ENCODE measurements around the gene FTSJ3.
A peak's percentile ranks its signal among the peaks of the same experiment; 100 is the strongest.
"Not testable (repeated sequence)": the region's sequence is repeated elsewhere in the genome, so short reads cannot be mapped to it uniquely, and the experiment has no call there.

The FTSJ3 gene, protein sequence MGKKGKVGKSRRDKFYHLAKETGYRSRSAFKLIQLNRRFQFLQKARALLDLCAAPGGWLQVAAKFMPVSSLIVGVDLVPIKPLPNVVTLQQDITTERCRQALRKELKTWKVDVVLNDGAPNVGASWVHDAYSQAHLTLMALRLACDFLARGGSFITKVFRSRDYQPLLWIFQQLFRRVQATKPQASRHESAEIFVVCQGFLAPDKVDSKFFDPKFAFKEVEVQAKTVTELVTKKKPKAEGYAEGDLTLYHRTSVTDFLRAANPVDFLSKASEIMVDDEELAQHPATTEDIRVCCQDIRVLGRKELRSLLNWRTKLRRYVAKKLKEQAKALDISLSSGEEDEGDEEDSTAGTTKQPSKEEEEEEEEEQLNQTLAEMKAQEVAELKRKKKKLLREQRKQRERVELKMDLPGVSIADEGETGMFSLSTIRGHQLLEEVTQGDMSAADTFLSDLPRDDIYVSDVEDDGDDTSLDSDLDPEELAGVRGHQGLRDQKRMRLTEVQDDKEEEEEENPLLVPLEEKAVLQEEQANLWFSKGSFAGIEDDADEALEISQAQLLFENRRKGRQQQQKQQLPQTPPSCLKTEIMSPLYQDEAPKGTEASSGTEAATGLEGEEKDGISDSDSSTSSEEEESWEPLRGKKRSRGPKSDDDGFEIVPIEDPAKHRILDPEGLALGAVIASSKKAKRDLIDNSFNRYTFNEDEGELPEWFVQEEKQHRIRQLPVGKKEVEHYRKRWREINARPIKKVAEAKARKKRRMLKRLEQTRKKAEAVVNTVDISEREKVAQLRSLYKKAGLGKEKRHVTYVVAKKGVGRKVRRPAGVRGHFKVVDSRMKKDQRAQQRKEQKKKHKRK
- total RNA-seq: 73.0 to 102 reads per million in 2 donors

DNA sequence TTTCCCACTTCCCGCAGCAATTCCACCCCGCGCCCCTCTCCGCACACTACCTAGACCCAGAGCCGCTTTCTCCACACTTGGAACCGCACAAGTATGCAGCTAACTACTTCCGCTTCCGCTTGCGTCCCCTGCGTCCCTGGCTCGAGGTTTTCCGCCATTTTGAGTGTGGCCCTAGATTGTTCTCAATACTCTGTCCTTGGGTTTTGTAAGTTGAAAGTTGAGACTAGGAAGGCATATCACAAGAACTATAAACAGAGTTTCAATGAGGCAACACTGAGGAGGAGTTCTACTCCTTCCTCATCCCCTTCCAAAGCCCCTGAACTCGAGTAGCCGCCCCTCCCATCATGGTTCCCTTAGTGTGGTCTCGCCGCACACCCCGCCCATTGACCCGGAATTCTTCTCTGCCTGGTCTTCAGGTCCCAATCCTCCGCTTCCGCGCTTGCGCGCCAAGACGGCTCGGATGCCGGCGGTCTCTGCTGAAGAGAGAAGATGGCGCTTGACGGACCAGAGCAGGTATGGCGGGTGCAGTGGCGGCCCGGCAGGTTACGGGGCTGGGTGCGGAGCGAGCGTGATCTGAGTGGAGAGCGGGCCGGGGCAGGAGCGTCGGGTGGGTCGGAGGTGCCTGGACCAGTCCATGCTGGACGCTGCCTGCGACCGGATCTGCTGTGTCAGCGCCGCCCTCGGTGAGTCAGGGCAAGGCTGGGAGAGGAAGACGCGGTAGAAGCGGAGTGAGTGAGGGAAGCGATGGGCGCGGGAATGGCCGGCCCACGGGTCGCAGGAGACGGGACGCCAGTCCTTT lies at the start of gene FTSJ3, which contains the start of gene PSMC5:
TSS of gene FTSJ3 (minus strand) at position 662 of the 799 bp plus-strand sequence. CDS start 761 bp downstream, outside the sequence.
TSS of gene PSMC5 (plus strand) at position 430 of the 799 bp plus-strand sequence. CDS start at position 490, 60 bp downstream.
- DNase-seq: peak; percentile 86

DNA sequence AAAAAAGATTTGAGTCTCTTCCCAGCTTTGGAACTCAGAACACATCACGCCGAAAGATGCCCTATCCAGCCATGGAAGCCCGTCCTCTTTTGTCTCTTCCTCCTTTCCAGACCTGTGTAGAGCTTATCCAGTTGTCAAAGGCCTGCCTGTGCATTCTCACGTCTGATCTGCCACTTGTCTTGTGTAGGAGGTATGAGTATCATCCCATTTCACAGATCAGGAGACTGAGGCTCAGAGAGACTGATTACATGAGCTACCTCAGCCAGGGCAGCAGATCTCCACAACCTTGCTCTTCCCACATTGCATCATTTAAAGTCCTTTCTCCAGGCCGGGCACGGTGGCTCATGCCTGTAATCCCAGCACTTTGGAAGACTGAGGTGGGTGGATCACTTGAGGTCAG lies 47.2 kb upstream of the FTSJ3 start:
- not testable (repeated sequence) for DNase-seq

DNA sequence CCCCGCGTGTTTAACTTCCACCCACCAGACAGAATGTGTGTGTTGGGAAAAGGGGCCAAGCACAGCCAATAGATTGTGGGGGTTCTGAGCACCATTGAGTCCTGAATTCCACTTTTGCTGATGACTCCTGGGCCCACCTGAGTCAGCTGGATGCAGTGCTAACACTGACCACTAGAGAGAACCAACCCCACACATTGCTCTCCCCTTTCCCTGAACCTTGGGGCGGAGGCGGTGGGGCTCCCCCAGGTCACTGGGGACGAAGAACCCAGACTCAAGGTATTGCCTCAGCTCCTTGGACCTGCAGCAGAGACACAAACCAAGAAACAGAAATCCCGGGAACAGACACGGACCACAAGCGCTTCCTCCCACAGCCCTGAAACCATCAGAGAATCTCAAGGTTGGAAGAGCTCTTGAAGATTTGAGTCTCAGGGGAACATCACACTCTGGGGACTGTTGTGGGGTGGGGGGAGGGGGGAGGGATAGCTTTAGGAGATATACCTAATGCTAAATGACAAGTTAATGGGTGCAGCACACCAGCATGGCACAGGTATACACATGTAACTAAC lies 46.7 kb upstream of the FTSJ3 start:
- not testable (repeated sequence) for DNase-seq

DNA sequence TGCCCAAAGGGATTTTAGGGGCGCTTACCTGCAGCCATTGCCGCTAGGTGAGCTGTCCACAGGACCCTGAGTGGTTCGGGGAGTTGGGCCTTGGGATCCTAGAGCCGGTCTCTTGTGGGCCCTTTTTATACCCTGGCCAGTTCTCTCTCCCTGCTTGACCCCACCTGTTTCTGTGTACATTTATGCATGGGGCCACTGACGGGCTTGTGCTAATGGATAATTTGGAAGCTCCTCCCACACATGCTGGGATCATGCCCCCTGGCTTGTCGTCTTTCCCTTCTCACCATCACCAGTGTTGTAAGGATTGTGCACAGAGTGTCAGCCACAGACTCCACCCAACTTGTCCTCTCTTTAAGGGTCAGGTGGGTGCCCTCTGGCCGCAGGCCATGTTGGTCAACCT lies 46.1 kb upstream of the FTSJ3 start, which contains the start of gene CSH2:
TSS of gene CSH2 (minus strand) at position 101 of the 400 bp plus-strand sequence. CDS start at position 38, 63 bp downstream.
- DNase-seq: not testable (repeated sequence)

GRCh38 chr17:63871646-63872365 lies 44.3 kb upstream of the FTSJ3 start:
- DNase-seq: not testable (repeated sequence)

DNA sequence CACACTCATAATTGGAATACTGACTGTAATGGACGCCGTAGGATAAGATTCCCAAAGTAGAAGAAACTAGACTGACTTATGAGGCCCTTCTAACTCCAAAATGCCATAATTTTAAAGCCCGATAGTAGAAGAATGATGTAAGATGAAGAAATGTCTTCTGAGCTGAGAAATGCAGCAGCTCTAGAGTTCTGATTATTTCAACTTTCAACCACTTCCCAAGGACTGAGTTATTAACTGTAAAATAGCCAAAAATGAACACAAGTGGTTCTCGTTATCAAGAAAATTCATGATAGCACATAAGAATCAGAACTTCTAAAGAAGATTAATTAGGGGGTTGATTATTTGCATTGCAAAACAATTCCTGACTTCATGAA lies 42.8 kb upstream of the FTSJ3 start:
- DNase-seq: not testable (repeated sequence)

- DNase-seq: not testable (repeated sequence)
Measured at GRCh38 chr17:63869491-63870291, 42.2 kb upstream of the FTSJ3 start.

GRCh38 chr17:63866625-63867024 lies 39.2 kb upstream of the FTSJ3 start:
- DNase-seq: not testable (repeated sequence)

- no peak for DNase-seq
Measured at GRCh38 chr17:63859257-63859656, 31.8 kb upstream of the FTSJ3 start.

DNA sequence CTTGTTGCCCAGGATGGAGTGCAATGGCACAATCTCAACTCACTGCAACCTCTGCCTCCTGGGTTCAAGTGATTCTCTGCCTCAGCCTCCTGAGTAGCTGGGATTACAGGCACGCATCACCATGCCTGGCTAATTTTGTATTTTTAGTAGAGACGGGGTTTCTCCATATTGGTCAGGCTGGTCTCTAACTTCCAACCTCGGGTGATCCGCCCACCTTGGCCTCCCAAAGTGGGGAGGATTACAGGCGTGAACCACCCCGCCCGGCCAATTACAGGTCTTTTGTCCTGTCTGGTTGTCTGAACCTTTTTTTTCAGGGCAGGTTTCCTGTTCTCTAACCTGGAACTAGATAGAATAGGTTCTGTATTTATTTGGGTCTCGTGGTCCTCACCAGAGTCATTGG lies 29.0 kb upstream of the FTSJ3 start:
- DNase-seq: not testable (repeated sequence)

GRCh38 chr17:63855185-63855584 lies 27.7 kb upstream of the FTSJ3 start:
- DNase-seq: no peak

- no peak for DNase-seq
Measured at GRCh38 chr17:63854709-63855108, 27.2 kb upstream of the FTSJ3 start.

GRCh38 chr17:63853260-63853659 lies 25.8 kb upstream of the FTSJ3 start:
- no peak for DNase-seq

DNA sequence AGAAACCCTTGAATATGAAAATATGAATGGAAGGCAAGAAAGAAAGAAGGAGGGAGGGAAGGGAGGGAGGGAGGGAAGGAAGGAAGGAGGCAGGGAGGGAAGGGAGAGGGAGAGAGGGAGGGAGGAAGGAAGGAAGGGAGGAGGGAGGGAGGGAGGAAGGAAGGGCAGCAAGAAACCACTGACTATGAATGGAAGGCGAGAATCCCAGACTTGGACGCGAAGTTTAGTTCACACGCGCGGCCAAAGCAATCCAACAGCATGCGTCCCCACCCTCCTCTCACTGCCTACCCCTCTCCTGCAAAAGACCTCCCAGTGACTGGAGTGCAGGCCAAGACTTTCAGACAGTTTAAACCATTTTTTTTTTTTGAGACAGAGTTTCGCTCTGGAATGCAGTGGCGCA lies 22.9 kb upstream of the FTSJ3 start:
- DNase-seq: no peak

GRCh38 chr17:63848834-63849689 lies 21.6 kb upstream of the FTSJ3 start:
- DNase-seq: peak; percentile 71

- no peak for DNase-seq
Measured at GRCh38 chr17:63847525-63848249, 20.2 kb upstream of the FTSJ3 start.

DNA sequence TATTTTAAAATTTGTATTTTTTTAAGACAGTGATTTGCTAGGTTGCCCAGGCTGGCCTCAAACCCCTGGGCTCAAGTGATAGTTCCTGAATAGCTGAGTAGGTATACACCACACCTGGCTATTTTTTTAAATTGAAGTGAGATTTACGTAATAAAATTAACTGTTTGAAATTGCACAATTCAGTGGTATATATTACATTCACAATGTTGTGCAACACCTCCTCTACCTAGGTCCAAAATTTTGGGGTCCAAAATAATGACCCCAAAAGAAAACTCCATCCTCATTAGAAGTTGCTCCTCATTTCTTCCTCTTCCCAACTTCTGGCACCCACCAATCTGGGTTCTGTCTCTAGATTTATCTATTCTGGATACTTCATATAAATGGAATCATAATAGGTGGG lies 18.0 kb upstream of the FTSJ3 start:
- DNase-seq: no peak

GRCh38 chr17:63843910-63844677 lies 16.6 kb upstream of the FTSJ3 start:
- no peak for DNase-seq
